HL-60 (cell line): ENCODE results near the gene ZNF865.

Experiments used
- GABPA ChIP-seq: IDR thresholded peaks from 2 replicates; pipeline ENCODE4 v1.6.1; 2012; ENCODE audit warnings: low read depth
- POLR2AphosphoS5 ChIP-seq: IDR thresholded peaks from 2 replicates; pipeline ENCODE4 v1.6.1; 2012; ENCODE audit warnings: low read depth
- TF ChIP-seq, protein P1 (sequence below): IDR thresholded peaks from one replicate; pipeline ENCODE4 v1.5.1; 2011; ENCODE audit warnings: low read length, control low read depth, inconsistent platforms; ENCODE audit not compliant: insufficient read depth

DNA sequence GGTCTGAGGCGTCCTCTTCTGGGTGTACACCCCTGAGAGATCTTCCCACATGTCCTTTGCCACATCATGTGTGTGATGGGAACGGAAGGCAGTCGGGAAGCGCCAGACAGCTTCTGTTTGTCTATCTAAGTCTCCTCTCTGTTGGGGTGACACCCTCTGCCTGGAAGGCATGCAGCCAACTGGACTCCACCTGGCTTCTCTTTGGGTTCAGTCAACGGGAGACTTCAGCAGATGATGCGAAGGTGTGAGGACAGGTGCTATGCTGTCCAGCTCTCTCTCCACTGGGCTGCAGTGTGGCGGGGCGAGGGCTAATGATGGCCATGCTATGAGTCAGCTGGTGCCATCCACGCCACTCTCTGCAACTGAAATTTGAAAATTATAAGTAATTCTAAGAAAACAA lies 45.8 kb upstream of the ZNF865 start:
- TF ChIP-seq, protein P1, sequence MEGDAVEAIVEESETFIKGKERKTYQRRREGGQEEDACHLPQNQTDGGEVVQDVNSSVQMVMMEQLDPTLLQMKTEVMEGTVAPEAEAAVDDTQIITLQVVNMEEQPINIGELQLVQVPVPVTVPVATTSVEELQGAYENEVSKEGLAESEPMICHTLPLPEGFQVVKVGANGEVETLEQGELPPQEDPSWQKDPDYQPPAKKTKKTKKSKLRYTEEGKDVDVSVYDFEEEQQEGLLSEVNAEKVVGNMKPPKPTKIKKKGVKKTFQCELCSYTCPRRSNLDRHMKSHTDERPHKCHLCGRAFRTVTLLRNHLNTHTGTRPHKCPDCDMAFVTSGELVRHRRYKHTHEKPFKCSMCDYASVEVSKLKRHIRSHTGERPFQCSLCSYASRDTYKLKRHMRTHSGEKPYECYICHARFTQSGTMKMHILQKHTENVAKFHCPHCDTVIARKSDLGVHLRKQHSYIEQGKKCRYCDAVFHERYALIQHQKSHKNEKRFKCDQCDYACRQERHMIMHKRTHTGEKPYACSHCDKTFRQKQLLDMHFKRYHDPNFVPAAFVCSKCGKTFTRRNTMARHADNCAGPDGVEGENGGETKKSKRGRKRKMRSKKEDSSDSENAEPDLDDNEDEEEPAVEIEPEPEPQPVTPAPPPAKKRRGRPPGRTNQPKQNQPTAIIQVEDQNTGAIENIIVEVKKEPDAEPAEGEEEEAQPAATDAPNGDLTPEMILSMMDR = no peak
- TF ChIP-seq POLR2AphosphoS5 (no peak), GABPA (no peak)
